Pons (tissue), 1 donor: ENCODE results near the gene CLINT1.
A peak's percentile ranks its signal among the peaks of the same experiment; 100 is the strongest.

ENCODE experiments used
- DNase-seq: peaks from one replicate; pipeline ENCODE4 v3.0.0-alpha.2; 2016; ENCODE audit warnings: low spot score

Gene CLINT1

GRCh38 chr5:157820593-157821252, 38.2 kb downstream of the CLINT1 start:
- peak; percentile 34 for DNase-seq

- DNase-seq: peak; percentile 71
Observed at GRCh38 chr5:157819502-157820115, 39.3 kb downstream of the CLINT1 start.

GRCh38 chr5:157818368-157818767, 40.6 kb downstream of the CLINT1 start:
- DNase-seq: no peak

DNA sequence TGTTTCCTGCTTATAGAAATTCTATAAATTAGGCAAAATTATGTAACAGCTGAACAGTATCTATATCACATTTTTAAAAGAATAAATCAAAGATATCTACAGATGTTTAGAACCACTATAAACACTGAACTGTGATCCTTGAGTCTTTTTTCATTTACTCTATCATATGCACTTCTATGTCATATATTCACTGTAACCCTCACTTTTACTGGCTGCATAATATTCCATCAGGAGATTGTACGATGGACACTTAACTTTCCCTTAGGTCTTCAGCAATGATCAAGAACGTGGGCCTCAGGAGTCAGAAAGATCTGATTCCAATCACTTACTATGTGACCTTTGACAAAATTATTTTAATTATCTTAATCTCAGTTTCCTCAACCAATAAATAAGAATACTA, 41.0 kb downstream of the CLINT1 start:
- DNase-seq: no peak

- no peak for DNase-seq
Observed at GRCh38 chr5:157817387-157817702, 41.6 kb downstream of the CLINT1 start.

- DNase-seq: no peak
Observed at GRCh38 chr5:157816682-157817386, 42.1 kb downstream of the CLINT1 start.

DNA sequence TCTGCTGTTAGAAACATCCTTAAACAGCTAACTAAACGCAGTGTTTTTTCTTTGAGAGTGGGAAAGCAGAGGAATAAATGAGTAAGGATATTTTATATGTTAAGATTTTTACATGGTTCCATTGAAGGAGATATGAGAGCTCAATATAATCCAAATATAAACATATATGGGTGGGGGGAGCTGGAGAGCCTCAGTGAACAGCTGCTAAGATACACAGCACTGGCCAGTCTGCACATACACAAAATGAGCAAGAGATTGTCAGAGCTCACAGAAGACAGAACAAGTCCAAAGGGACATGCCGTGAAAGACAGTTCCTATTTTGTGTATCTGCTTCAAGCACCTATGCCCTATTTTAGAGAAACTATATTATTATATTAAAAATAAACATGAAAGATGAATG, 46.9 kb downstream of the CLINT1 start:
- DNase-seq: no peak

DNA sequence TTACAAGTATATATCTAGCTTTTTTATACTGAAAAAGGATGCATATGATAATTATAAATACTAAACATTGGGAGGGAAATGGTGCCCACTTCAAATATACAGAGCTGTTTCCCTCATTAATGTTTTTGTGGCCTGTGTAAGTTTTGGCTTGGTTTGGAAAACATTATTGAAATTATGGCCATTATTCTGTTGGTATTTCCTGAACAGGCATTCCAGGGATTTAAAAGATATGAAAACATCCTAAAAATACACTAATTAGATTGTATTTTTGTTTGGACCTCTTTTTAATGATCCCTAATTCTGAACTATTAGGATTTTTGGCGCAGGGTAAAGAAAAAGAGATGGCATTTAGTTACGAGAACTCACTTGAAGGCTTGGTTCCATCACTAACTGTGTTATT, 50.9 kb downstream of the CLINT1 start:
- no peak for DNase-seq

GRCh38 chr5:157802736-157803135, 56.2 kb downstream of the CLINT1 start:
- DNase-seq: no peak

- DNase-seq: no peak
Observed at GRCh38 chr5:157800137-157800536, 58.8 kb downstream of the CLINT1 start.

- no peak for DNase-seq
Observed at GRCh38 chr5:157799578-157799977, 59.4 kb downstream of the CLINT1 start.

- DNase-seq: no peak
Observed at GRCh38 chr5:157793301-157793700, 65.6 kb downstream of the CLINT1 start.

DNA sequence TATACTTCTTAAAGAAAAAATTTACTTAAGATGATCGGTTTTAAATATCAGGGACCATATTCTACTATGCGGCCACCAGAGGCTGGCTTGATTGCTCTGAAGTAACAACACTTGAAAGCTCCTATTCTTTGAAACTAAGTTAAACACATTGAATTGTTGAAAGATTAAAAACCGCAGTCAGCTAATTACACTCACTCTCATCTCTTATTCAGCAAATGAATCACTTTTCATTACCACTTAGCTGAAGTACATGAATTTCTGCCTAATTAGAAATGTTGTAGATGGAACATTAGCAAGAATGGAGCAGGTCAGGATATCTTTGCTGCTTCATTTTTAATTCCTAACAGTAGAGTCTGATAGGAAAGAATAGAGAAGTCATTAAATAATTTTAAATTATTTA, 73.1 kb downstream of the CLINT1 start:
- no peak for DNase-seq

DNA sequence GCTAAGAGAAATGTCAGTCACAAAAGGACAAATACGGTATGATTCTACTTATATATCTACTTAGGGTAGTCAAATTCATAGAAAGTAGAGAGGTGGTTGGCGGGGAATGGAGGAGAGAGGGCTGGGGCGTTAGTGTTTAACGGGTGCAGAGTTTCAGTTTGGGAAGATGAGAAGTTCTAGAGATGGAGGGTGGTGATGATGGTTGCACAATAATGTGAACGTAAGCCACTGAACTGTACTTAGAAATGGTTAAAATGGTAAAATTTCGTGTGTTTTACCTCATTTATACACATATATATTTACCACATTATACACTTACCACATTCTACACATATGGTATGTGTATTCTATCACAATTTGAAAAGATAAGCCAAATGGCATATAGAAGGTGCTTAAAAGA, 79.7 kb downstream of the CLINT1 start:
- DNase-seq: no peak

DNA sequence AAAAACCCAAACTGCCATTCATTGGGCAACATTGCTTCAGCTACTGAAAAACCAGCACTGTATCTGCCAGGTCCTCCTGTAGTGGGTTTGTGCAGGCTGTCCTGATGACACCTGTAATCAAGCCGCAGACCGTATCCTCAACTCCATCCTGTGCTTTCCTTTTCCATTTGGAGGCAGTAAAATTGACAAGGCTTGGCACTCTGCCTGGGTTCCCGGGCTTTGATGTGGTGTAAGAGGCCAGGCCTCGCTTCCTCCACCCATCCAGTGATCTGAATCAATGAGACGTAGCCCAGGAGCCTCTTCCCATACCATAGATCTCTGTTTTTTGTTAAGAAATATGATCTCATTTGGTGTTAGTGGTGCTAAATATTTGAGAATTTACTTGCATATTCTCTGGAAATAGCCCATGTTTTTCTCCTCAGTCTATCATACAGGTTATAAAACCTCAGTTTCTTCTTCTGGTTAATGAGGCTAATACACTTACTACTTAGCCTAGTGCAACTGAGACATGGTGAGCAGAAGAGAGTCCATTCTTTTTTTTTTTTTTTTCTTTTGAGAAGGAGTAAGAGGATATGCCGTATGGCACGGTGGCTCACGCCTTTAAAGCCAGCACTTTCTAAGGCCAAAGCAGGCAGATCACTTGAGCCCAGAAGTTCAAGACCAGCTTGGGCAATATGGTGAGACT, 80.7 kb downstream of the CLINT1 start:
- no peak for DNase-seq

DNA sequence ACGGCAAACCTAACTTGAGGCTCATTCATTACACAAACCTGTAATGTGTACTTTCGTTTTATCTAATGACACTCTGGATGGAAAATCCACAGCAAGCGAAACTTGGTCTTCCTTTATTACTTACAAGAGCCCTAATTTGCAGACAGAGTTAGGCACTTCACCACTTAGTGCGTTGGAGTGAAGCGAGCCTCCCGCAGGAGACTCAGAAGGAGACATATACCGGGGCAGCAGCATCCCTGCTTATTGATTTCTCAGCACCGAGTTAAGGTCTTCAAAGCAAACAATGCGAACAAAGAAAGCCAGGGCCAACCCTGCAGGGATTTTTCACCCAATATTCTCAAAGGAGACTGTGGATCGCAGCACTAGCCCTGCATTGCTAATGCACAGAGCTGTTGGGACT, 86.8 kb downstream of the CLINT1 start:
- DNase-seq: no peak

DNA sequence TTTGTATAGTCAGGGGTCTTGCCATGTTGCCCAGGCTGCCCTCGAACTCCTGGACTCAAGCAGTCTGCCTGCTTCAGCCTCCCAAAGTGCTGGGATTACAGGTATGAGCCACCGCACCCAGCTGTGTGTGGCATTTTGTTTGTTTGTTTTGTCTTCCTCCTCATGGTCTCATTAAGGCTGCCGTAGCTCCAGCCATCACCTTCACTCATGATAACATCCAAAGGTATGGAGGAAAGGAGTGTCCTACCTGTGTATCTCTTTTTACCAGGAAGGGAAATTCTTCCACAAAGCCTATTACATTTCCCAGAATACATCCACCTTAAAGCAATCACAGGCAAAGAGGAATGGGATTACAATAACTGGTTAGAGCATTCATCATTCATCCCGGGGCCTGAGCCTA, 88.3 kb downstream of the CLINT1 start:
- DNase-seq: no peak

GRCh38 chr5:157767689-157768088, 91.3 kb downstream of the CLINT1 start:
- DNase-seq: no peak

- no peak for DNase-seq
Observed at GRCh38 chr5:157766902-157767301, 92.0 kb downstream of the CLINT1 start.

DNA sequence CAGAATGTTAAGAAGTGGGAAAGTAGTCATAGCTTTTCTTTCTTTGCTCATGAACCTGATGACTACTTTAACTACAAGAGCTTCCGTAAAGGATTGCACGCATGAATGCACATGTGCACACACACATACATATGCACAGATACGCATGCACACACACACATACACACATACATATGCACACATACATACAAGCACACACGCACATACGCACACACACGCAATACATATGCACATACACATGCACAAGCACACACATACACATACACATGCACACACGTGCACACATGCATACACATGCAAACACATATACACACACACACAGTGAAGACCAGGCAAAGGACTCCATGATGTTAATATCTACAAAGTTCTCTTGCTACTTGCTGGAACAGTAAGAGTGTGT, 92.5 kb downstream of the CLINT1 start:
- no peak for DNase-seq

- DNase-seq: no peak
Observed at GRCh38 chr5:157764531-157764930, 94.4 kb downstream of the CLINT1 start.

- peak; percentile 69 for DNase-seq
Observed at GRCh38 chr5:157761690-157762621, 97.0 kb downstream of the CLINT1 start.
